PC-3 (cell line): ENCODE results near the gene REST. TPM values are rescaled to one million over a fixed set of nuclear protein-coding genes. Genes with fewer than 3 reads are reported as not detected.

ENCODE experiments used
- ATAC-seq: fragments of 200-7000 bp; cut with Tn5 transposase; 2 replicates; pipeline ENCODE4 v1.9.1; 2020; ENCODE audit warnings: mild to moderate bottlenecking, moderate library complexity
- BruUV-seq: library from RNA; stranded (reverse); fragments of 400-500 nt; replicated peaks from 2 replicates; lab custom pipeline; 2021; lab: Mats Ljungman, UMichigan
- CTCF ChIA-PET: fragments of 300-600 bp; sonication (Branson Sonifier 250); formaldehyde crosslinking; loops from one replicate; lab custom pipeline; 2022; ENCODE audit warnings: antibody characterized with exemption; lab: Charles Lee
- POLR2A ChIA-PET: fragments of 300-600 bp; sonication (Branson Sonifier 250); formaldehyde crosslinking; loops from one replicate; lab custom pipeline; 2022; ENCODE audit warnings: antibody characterized with exemption; ENCODE audit not compliant: unreplicated experiment; lab: Charles Lee
- DNase-seq: peaks from one replicate; pipeline ENCODE4 v3.0.0-alpha.2; 2015
- H2AFZ ChIP-seq: fragments of 300-600 bp; sonication (generic); 2 replicates; pipeline ENCODE4 v1.6.0; 2016; ENCODE audit warnings: antibody characterized with exemption, low read length
- H3F3A ChIP-seq: fragments of 300-600 bp; sonication (generic); one replicate; pipeline ENCODE4 v1.6.0; 2017; ENCODE audit warnings: antibody characterized with exemption, low read length, control low read depth, mild to moderate bottlenecking; ENCODE audit not compliant: unreplicated experiment
- H3K27ac ChIP-seq: fragments of 300-600 bp; sonication (generic); 2 replicates; pipeline ENCODE4 v1.5.1; 2016; ENCODE audit warnings: mild to moderate bottlenecking, low read length
- H3K27me3 ChIP-seq: fragments of 300-600 bp; sonication (generic); 2 replicates; pipeline ENCODE4 v1.6.1; 2016; ENCODE audit warnings: low read length, mixed read lengths
- H3K36me3 ChIP-seq: fragments of 300-600 bp; sonication (generic); 2 replicates; pipeline ENCODE4 v1.6.1; 2016; ENCODE audit warnings: low read depth, mixed run types, low read length, mixed read lengths
- H3K4me1 ChIP-seq: fragments of 300-600 bp; sonication (generic); 2 replicates; pipeline ENCODE4 v1.5.1; 2016; ENCODE audit warnings: low read length; ENCODE audit not compliant: insufficient read depth
- H3K4me2 ChIP-seq: fragments of 300-600 bp; sonication (generic); 2 replicates; pipeline ENCODE4 v1.6.0; 2016; ENCODE audit warnings: low read length
- H3K4me3 ChIP-seq: fragments of 300-600 bp; sonication (generic); 2 replicates; pipeline ENCODE4 v1.5.1; 2016; ENCODE audit warnings: mild to moderate bottlenecking, low read length, mixed read lengths
- H3K79me2 ChIP-seq: fragments of 300-600 bp; sonication (generic); 2 replicates; pipeline ENCODE4 v1.6.1; 2017; ENCODE audit warnings: low read length, mixed read lengths
- H3K9ac ChIP-seq: fragments of 300-600 bp; sonication (generic); 2 replicates; pipeline ENCODE4 v1.6.0; 2016; ENCODE audit warnings: mild to moderate bottlenecking, low read length
- H3K9me2 ChIP-seq: fragments of 300-600 bp; sonication (generic); replicated peaks from 2 replicates; pipeline ENCODE4 v1.6.1; 2016; ENCODE audit warnings: mixed run types, low read length, mixed read lengths
- H3K9me3 ChIP-seq: fragments of 300-600 bp; sonication (generic); 2 replicates; pipeline ENCODE4 v1.6.1; 2016; ENCODE audit warnings: low read length, mixed read lengths
- H4K20me1 ChIP-seq: fragments of 300-600 bp; sonication (generic); 2 replicates; pipeline ENCODE4 v1.6.1; 2016; ENCODE audit warnings: low read length, mixed read lengths
- CTCF ChIP-seq: fragments of 300-600 bp; sonication (generic); conservative IDR thresholded peaks from 2 replicates; pipeline ENCODE4 v1.5.1; 2017; ENCODE audit warnings: antibody characterized with exemption, low read depth, mild to moderate bottlenecking, low read length
- EZH2 ChIP-seq: fragments of 300-600 bp; sonication (generic); IDR thresholded peaks from one replicate; pipeline ENCODE4 v1.6.1; 2017; ENCODE audit warnings: antibody characterized with exemption, mild to moderate bottlenecking, low read length; ENCODE audit not compliant: unreplicated experiment
- EZH2phosphoT487 ChIP-seq: fragments of 300-600 bp; sonication (generic); IDR thresholded peaks from 2 replicates; pipeline ENCODE4 v1.6.1; 2018; ENCODE audit warnings: mild to moderate bottlenecking, antibody characterized with exemption, low read length, borderline replicate concordance
- intact Hi-C: fragments of 100-400 bp; cut with micrococcal nuclease; formaldehyde crosslinking; loops from 2 replicates; pipeline ENCODE4 v1.9.0; 2023
- total RNA-seq: library from RNA; depleted of rRNA; stranded (reverse); fragments of >200 nt; gene quantifications from 2 replicates; pipeline ENCODE4 v1.2.3, GENCODE V29; 2014

REST gene
- total RNA-seq, 1 experiment from 2014 or later, result 22.4 TPM

- no peak overlapping the region for H2AFZ ChIP-seq
- TF ChIP-seq CTCF (no peak), EZH2 (no peak), EZH2phosphoT487 (no peak)
- H3F3A ChIP-seq, result no peaks in the 10 kb centered on the region
- H3K27ac ChIP-seq, result no peak overlapping the region
- ChIA-PET CTCF (no interaction called here), POLR2A (no interaction called here)
- no peaks in the 10 kb centered on the region for H3K4me1 ChIP-seq
- no peak overlapping the region for H3K9ac ChIP-seq
- H3K4me3 ChIP-seq, result no peak overlapping the region
- no peaks in the 10 kb centered on the region for H3K79me2 ChIP-seq
- no peak overlapping the region for H3K4me2 ChIP-seq
- DNase-seq (no peak), ATAC-seq (no peak)
- no peaks in the 10 kb centered on the region for H3K27me3 ChIP-seq
- H3K9me3 ChIP-seq, result no peaks in the 10 kb centered on the region
- H4K20me1 ChIP-seq, result no peaks in the 10 kb centered on the region
- no TSS peak for BruUV-seq
- no peaks in the 10 kb centered on the region for H3K9me2 ChIP-seq
- intact Hi-C loops, result no loop called here
- H3K36me3 ChIP-seq, result no peaks in the 10 kb centered on the region
Measured at GRCh38 chr4:56870946-56871345, 36.8 kb upstream of the REST start.

GRCh38 chr4:56871371-56871866 lies 36.3 kb upstream of the REST start:
- no peak for ATAC-seq
- intact Hi-C loops, result no loop called here
- H3K4me2 ChIP-seq, result no peak overlapping the region
- no peaks in the 10 kb centered on the region for H3F3A ChIP-seq
- no peak overlapping the region for H3K4me3 ChIP-seq
- no peaks in the 10 kb centered on the region for H3K4me1 ChIP-seq
- DNase-seq, result no peak
- H3K27ac ChIP-seq, result no peak overlapping the region
- no peaks in the 10 kb centered on the region for H4K20me1 ChIP-seq
- BruUV-seq, result no TSS peak
- H2AFZ ChIP-seq, result no peak overlapping the region
- ChIA-PET POLR2A (no interaction called here), CTCF (no interaction called here)
- no peaks in the 10 kb centered on the region for H3K9me2 ChIP-seq
- H3K27me3 ChIP-seq, result no peaks in the 10 kb centered on the region
- TF ChIP-seq CTCF, result no peak
- TF ChIP-seq EZH2, result no peak
- no peak for TF ChIP-seq EZH2phosphoT487
- no peak overlapping the region for H3K9ac ChIP-seq
- H3K9me3 ChIP-seq, result no peaks in the 10 kb centered on the region
- H3K79me2 ChIP-seq, result no peaks in the 10 kb centered on the region
- H3K36me3 ChIP-seq, result no peaks in the 10 kb centered on the region

- H3K4me2 ChIP-seq, result peak overlapping the region; percentile 19
- no peaks in the 10 kb centered on the region for H3K27me3 ChIP-seq
- H3K4me3 ChIP-seq, result peak overlapping the region; percentile 25; the same call in 1 of the 2 replicates
- no TSS peak for BruUV-seq
- ChIA-PET CTCF (no interaction called here), POLR2A (interaction anchor here (0.6 kb wide), 1 partner anchor 146 kb away, joined by 3 read pairs; no protein-coding TSS in a partner anchor)
- no peaks in the 10 kb centered on the region for H3F3A ChIP-seq
- no peaks in the 10 kb centered on the region for H3K36me3 ChIP-seq
- H3K9ac ChIP-seq, result no peak overlapping the region
- H3K9me2 ChIP-seq, result no peaks in the 10 kb centered on the region
- ATAC-seq (peak; percentile 15; the same call in 1 of the 2 replicates), DNase-seq (peak; percentile 55)
- no peaks in the 10 kb centered on the region for H3K79me2 ChIP-seq
- H3K4me1 ChIP-seq, result no peaks in the 10 kb centered on the region
- no peak overlapping the region for H3K27ac ChIP-seq
- peak overlapping the region; percentile 51 for H2AFZ ChIP-seq
- intact Hi-C loops, result no loop called here
- no peaks in the 10 kb centered on the region for H4K20me1 ChIP-seq
- no peaks in the 10 kb centered on the region for H3K9me3 ChIP-seq
- TF ChIP-seq EZH2, result no peak
- TF ChIP-seq EZH2phosphoT487, result no peak
- TF ChIP-seq CTCF, result no peak
Measured at GRCh38 chr4:56874166-56874565, 33.5 kb upstream of the REST start.
